HepG2 (cell line): ENCODE measurements around the gene CASKIN2. TPM values are rescaled to one million over a fixed set of nuclear protein-coding genes. Genes with fewer than 3 reads are reported as not detected.

Source experiments
- ARID2 ChIP-seq: sonication (generic); formaldehyde crosslinking; IDR thresholded peaks from 2 replicates; pipeline ENCODE4 v1.8.1; 2022; ENCODE audit warnings: mild to moderate bottlenecking, missing genetic modification reagents, borderline replicate concordance
- FOXA1 ChIP-seq, 2 experiments: fragments of 450-650 bp in 1 of 2; sonication (generic) in 1 of 2; formaldehyde crosslinking in 1 of 2; IDR thresholded peaks; 2 replicates each; pipeline versions ENCODE4 v1.4.0 to v1.6.1; 2016 to 2020; ENCODE audit warnings: missing genetic modification reagents in 1 of 2
- HHEX ChIP-seq: IDR thresholded peaks from 2 replicates; pipeline ENCODE4 v1.6.1; 2016; ENCODE audit warnings: control low read depth
- NFE2 ChIP-seq: sonication (generic); formaldehyde crosslinking; IDR thresholded peaks from 2 replicates; pipeline ENCODE4 v1.4.0; 2020; ENCODE audit warnings: missing genetic modification reagents
- RFXAP ChIP-seq: sonication (generic); formaldehyde crosslinking; IDR thresholded peaks from 2 replicates; pipeline ENCODE4 v1.4.0; 2020; ENCODE audit warnings: missing genetic modification reagents, borderline replicate concordance
- THYN1 ChIP-seq: sonication (generic); formaldehyde crosslinking; IDR thresholded peaks from 2 replicates; pipeline ENCODE4 v1.8.1; 2023; ENCODE audit warnings: low read depth, mild to moderate bottlenecking, moderate library complexity, missing genetic modification reagents, borderline replicate concordance
- ZNF292 ChIP-seq: sonication (generic); formaldehyde crosslinking; IDR thresholded peaks from 2 replicates; pipeline ENCODE4 v1.8.1; 2022; ENCODE audit warnings: mild to moderate bottlenecking, low read depth, missing genetic modification reagents, borderline replicate concordance
- ZNF749 ChIP-seq: sonication (generic); formaldehyde crosslinking; IDR thresholded peaks from 2 replicates; pipeline ENCODE4 v1.8.0; 2022; ENCODE audit warnings: mild to moderate bottlenecking, missing genetic modification reagents, moderate library complexity, borderline replicate concordance
- ZNF773 ChIP-seq: sonication (generic); formaldehyde crosslinking; IDR thresholded peaks from 2 replicates; pipeline ENCODE4 v1.4.0; 2020; ENCODE audit warnings: missing genetic modification reagents, borderline replicate concordance
- ZZZ3 ChIP-seq: sonication (generic); formaldehyde crosslinking; IDR thresholded peaks from 2 replicates; pipeline ENCODE4 v1.4.0; 2020; ENCODE audit warnings: missing genetic modification reagents, mild to moderate bottlenecking, borderline replicate concordance
- polyA plus RNA-seq, 8 experiments: library from polyadenylated mRNA; depleted of rRNA in 3 of 8; stranded (reverse) in 7 of 8; unstranded in 1 of 8; fragments of >200 nt; fragmentation: Illumina TruSeq in 4 of 8; extraction: Trizol in 4 of 8; gene quantifications; 2 replicates each; pipeline versions ENCODE4 v1.2.1 to v1.2.3, GENCODE V29; 2011 to 2016; ENCODE audit warnings: low read depth in 4 of 8, missing spikeins in 1 of 8, mixed read lengths in 1 of 8; ENCODE audit not compliant: insufficient read depth in 1 of 8
- total RNA-seq, 5 experiments: library from RNA; depleted of rRNA; stranded (reverse); fragments of >200 nt; fragmentation: Illumina TruSeq; extraction: Trizol; gene quantifications; 2 replicates each; pipeline ENCODE4 v1.2.3, GENCODE V29; 2016; ENCODE audit warnings: low read depth in 1 of 5
- TF ChIP-seq, protein P1 (sequence below): IDR thresholded peaks from 2 replicates; pipeline ENCODE4 v1.6.1; 2016; ENCODE audit warnings: missing compliant biosample characterization, missing genetic modification reagents, borderline replicate concordance
- TF ChIP-seq, protein P2 (sequence below): sonication (generic); formaldehyde crosslinking; IDR thresholded peaks from 2 replicates; pipeline ENCODE4 v1.8.0; 2022; ENCODE audit warnings: mild to moderate bottlenecking, missing genetic modification reagents, borderline replicate concordance
- TF ChIP-seq, protein P3 (sequence below): sonication (generic); formaldehyde crosslinking; IDR thresholded peaks from 2 replicates; pipeline ENCODE4 v1.9.0; 2022; ENCODE audit warnings: missing genetic modification reagents, mild to moderate bottlenecking, borderline replicate concordance
- TF ChIP-seq, protein P4 (sequence below): fragments of 450-650 bp; IDR thresholded peaks from 2 replicates; pipeline ENCODE4 v1.6.1; 2017; ENCODE audit warnings: mild to moderate bottlenecking
- TF ChIP-seq, protein P5 (sequence below): sonication (generic); formaldehyde crosslinking; IDR thresholded peaks from 2 replicates; pipeline ENCODE4 v1.5.0; 2020; ENCODE audit warnings: mild to moderate bottlenecking, missing genetic modification reagents, borderline replicate concordance

CASKIN2 gene
- total and polyA plus RNA-seq, 2 of the 13 experiments (the other 11 are each of a cell fraction or from before 2014, with no cell fraction given): 5.2 to 7.8 TPM

DNA sequence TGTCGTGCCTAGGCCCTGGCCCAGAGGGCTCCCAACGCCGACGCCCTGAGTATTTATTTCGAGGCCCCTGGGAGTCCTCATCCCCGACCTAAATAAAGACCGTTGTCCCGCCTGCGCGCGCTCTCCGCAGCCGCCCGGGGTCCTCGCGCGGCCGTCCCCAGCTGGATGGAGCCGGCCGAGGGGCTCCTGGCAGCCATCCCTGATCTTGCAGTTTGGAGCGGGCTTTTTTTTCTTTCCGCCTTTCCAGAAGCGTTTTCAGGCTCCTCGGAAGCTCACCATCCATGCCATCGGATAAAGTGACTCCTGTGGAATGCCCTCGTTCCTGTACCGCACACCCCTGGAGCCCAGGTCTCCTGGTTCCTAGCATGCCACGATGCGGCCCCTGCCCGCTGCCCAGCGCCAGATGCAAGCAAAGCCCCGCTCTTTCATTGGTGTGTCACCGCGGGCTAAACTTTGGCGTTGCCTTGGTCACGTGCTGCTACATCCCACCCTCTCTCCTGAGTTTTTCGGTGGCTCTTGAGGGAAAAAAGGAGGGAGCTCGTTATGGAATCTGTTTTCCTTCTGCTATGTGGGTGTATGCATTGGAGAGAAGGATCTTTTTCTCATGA, 58.2 kb downstream of the CASKIN2 start (continued):
- no peak for TF ChIP-seq ZNF749 (CRISPR knock-in tag)
- no peak for TF ChIP-seq THYN1 (CRISPR knock-in tag)
- no peak for TF ChIP-seq ZNF292
- TF ChIP-seq, protein P1, sequence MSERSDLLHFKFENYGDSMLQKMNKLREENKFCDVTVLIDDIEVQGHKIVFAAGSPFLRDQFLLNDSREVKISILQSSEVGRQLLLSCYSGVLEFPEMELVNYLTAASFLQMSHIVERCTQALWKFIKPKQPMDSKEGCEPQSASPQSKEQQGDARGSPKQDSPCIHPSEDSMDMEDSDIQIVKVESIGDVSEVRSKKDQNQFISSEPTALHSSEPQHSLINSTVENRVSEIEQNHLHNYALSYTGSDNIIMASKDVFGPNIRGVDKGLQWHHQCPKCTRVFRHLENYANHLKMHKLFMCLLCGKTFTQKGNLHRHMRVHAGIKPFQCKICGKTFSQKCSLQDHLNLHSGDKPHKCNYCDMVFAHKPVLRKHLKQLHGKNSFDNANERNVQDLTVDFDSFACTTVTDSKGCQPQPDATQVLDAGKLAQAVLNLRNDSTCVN (CRISPR knock-in tag): 0 out of 2 replicates have a peak, but pooled peaks have one; percentile 10
- TF ChIP-seq RFXAP: no peak
- TF ChIP-seq, protein P2, sequence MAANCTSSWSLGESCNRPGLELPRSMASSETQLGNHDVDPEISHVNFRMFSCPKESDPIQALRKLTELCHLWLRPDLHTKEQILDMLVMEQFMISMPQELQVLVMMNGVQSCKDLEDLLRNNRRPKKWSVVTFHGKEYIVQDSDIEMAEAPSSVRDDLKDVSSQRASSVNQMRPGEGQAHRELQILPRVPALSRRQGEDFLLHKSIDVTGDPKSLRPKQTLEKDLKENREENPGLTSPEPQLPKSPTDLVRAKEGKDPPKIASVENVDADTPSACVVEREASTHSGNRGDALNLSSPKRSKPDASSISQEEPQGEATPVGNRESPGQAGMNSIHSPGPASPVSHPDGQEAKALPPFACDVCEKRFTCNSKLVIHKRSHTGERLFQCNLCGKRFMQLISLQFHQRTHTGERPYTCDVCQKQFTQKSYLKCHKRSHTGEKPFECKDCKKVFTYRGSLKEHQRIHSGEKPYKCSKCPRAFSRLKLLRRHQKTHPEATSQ (CRISPR knock-in tag): no peak
- TF ChIP-seq ZNF773: no peak
- no peak for TF ChIP-seq FOXA1 (IDR thresholded peaks at IDR 0.05)
- no peak for TF ChIP-seq FOXA1 (CRISPR knock-in tag; IDR thresholded peaks at IDR 0.05)
- no peak for TF ChIP-seq ARID2 (CRISPR knock-in tag)
- TF ChIP-seq, protein P3, sequence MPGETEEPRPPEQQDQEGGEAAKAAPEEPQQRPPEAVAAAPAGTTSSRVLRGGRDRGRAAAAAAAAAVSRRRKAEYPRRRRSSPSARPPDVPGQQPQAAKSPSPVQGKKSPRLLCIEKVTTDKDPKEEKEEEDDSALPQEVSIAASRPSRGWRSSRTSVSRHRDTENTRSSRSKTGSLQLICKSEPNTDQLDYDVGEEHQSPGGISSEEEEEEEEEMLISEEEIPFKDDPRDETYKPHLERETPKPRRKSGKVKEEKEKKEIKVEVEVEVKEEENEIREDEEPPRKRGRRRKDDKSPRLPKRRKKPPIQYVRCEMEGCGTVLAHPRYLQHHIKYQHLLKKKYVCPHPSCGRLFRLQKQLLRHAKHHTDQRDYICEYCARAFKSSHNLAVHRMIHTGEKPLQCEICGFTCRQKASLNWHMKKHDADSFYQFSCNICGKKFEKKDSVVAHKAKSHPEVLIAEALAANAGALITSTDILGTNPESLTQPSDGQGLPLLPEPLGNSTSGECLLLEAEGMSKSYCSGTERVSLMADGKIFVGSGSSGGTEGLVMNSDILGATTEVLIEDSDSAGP (CRISPR knock-in tag): peak; percentile 33; the same call in 1 of the 2 replicates
- no peak for TF ChIP-seq HHEX
- TF ChIP-seq NFE2 (CRISPR knock-in tag): no peak
- TF ChIP-seq ZZZ3 (CRISPR knock-in tag): peak; percentile 60; the same call in 1 of the 2 replicates
- TF ChIP-seq, protein P4, sequence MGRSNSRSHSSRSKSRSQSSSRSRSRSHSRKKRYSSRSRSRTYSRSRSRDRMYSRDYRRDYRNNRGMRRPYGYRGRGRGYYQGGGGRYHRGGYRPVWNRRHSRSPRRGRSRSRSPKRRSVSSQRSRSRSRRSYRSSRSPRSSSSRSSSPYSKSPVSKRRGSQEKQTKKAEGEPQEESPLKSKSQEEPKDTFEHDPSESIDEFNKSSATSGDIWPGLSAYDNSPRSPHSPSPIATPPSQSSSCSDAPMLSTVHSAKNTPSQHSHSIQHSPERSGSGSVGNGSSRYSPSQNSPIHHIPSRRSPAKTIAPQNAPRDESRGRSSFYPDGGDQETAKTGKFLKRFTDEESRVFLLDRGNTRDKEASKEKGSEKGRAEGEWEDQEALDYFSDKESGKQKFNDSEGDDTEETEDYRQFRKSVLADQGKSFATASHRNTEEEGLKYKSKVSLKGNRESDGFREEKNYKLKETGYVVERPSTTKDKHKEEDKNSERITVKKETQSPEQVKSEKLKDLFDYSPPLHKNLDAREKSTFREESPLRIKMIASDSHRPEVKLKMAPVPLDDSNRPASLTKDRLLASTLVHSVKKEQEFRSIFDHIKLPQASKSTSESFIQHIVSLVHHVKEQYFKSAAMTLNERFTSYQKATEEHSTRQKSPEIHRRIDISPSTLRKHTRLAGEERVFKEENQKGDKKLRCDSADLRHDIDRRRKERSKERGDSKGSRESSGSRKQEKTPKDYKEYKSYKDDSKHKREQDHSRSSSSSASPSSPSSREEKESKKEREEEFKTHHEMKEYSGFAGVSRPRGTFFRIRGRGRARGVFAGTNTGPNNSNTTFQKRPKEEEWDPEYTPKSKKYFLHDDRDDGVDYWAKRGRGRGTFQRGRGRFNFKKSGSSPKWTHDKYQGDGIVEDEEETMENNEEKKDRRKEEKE: no peak
- TF ChIP-seq, protein P5, sequence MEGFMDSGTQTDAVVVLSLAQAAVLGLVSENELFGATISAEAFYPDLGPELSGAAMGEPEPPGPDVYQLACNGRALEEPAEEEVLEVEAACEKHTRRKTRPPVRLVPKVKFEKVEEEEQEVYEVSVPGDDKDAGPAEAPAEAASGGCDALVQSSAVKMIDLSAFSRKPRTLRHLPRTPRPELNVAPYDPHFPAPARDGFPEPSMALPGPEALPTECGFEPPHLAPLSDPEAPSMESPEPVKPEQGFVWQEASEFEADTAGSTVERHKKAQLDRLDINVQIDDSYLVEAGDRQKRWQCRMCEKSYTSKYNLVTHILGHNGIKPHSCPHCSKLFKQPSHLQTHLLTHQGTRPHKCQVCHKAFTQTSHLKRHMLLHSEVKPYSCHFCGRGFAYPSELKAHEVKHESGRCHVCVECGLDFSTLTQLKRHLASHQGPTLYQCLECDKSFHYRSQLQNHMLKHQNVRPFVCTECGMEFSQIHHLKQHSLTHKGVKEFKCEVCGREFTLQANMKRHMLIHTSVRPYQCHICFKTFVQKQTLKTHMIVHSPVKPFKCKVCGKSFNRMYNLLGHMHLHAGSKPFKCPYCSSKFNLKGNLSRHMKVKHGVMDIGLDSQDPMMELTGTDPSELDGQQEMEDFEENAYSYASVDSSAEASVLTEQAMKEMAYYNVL: no peak
